Astrocyte (in vitro differentiated cells and primary cell): Measurements from ENCODE around the gene PYROXD2. TPM values are rescaled to one million over a fixed set of nuclear protein-coding genes. Genes with fewer than 3 reads are reported as not detected.

Experiments
- DNase-seq: peaks from one replicate; pipeline ENCODE4 v3.0.0-alpha.2; 2010; ENCODE audit warnings: low read depth
- FAIRE-seq: peaks from 2 replicates; lab custom pipeline; 2011; peaks lifted over from hg19 to GRCh38; lab: Jason Lieb, UNC
- H2AFZ ChIP-seq: 2 replicates; pipeline ENCODE4 v1.6.0; 2012; ENCODE audit warnings: low read depth, low read length, inconsistent platforms
- H3K27ac ChIP-seq: 2 replicates; pipeline ENCODE4 v1.5.1; 2011; ENCODE audit warnings: low read depth, low read length, inconsistent platforms
- H3K27me3 ChIP-seq: 2 replicates; pipeline ENCODE4 v1.6.0; 2011; ENCODE audit warnings: low read length, inconsistent platforms; ENCODE audit not compliant: insufficient read depth
- H3K36me3 ChIP-seq: 2 replicates; pipeline ENCODE4 v1.5.1; 2011; ENCODE audit warnings: low read length, inconsistent platforms; ENCODE audit not compliant: insufficient read depth
- H3K4me1 ChIP-seq: 2 replicates; pipeline ENCODE4 v1.5.1; 2011; ENCODE audit warnings: low read length, inconsistent platforms; ENCODE audit not compliant: insufficient read depth
- H3K4me2 ChIP-seq: 2 replicates; pipeline ENCODE4 v1.6.0; 2012; ENCODE audit warnings: low read length, inconsistent platforms
- H3K4me3 ChIP-seq: 2 replicates; pipeline ENCODE4 v1.5.1; 2011; ENCODE audit warnings: low read depth, mild to moderate bottlenecking, low read length, inconsistent platforms; ENCODE audit not compliant: insufficient read depth
- H3K79me2 ChIP-seq: 2 replicates; pipeline ENCODE4 v1.6.0; 2012; ENCODE audit warnings: mild to moderate bottlenecking, low read length, inconsistent platforms; ENCODE audit not compliant: insufficient read depth
- H3K9ac ChIP-seq: 2 replicates; pipeline ENCODE4 v1.6.0; 2012; ENCODE audit warnings: mild to moderate bottlenecking, low read length, inconsistent platforms
- H3K9me3 ChIP-seq: 2 replicates; pipeline ENCODE4 v1.5.1; 2012; ENCODE audit warnings: low read depth, mild to moderate bottlenecking, low read length, inconsistent platforms; ENCODE audit not compliant: insufficient read depth
- H4K20me1 ChIP-seq: 2 replicates; pipeline ENCODE4 v1.6.0; 2012; ENCODE audit warnings: low read length, inconsistent platforms; ENCODE audit not compliant: insufficient read depth
- H3K27ac Mint-ChIP-seq: one replicate; pipeline ENCODE4 v1.8.0; 2021; ENCODE audit warnings: mild to moderate bottlenecking, mixed read lengths; ENCODE audit not compliant: unreplicated experiment
- H3K27me3 Mint-ChIP-seq: one replicate; pipeline ENCODE4 v1.8.0; 2021; ENCODE audit warnings: low read depth, mixed read lengths; ENCODE audit not compliant: unreplicated experiment
- H3K36me3 Mint-ChIP-seq: one replicate; pipeline ENCODE4 v1.8.0; 2021; ENCODE audit warnings: low read depth, mixed read lengths; ENCODE audit not compliant: unreplicated experiment
- H3K4me1 Mint-ChIP-seq: one replicate; pipeline ENCODE4 v1.8.0; 2021; ENCODE audit warnings: low read depth, mixed read lengths; ENCODE audit not compliant: unreplicated experiment
- H3K4me3 Mint-ChIP-seq: one replicate; pipeline ENCODE4 v1.8.0; 2021; ENCODE audit warnings: mild to moderate bottlenecking, moderate library complexity, mixed read lengths; ENCODE audit not compliant: unreplicated experiment
- H3K9me3 Mint-ChIP-seq: one replicate; pipeline ENCODE4 v1.8.0; 2021; ENCODE audit warnings: mild to moderate bottlenecking, mixed read lengths; ENCODE audit not compliant: unreplicated experiment
- EZH2 ChIP-seq: IDR thresholded peaks from 2 replicates; pipeline ENCODE4 v1.6.1; 2012; ENCODE audit warnings: mild to moderate bottlenecking, low read length, inconsistent platforms; ENCODE audit not compliant: insufficient read depth
- total RNA-seq: library from RNA; stranded (reverse); gene quantifications from 2 replicates; pipeline ENCODE4 v1.2.1, GENCODE V29; 2021
- TF ChIP-seq, protein P1 (sequence below): IDR thresholded peaks from 2 replicates; pipeline ENCODE4 v1.5.1; 2011; ENCODE audit warnings: low read depth, mild to moderate bottlenecking, inconsistent platforms, low read length, moderate library complexity; ENCODE audit not compliant: insufficient read depth

PYROXD2 gene
- total RNA-seq, 1 donor from 2014 or later: 4.5 TPM

DNA sequence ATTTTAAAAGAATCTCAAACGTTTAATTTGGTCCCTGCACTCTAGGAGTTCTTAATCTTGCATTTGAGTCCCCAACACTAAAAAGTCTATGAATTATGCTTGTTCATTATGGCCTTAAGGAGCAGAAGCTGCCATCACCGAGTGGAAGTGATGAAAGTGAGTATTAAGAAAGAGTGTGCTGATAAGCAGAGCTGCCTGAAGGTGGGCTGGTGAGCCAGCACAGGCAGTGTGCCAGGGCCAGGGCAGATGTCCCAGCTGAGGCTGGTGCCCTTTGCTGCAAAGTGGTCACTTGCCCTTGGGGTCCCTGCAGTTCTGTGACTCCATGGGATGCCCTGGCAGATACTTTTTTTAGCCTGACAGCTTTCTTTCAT, 74.1 kb downstream of the PYROXD2 start:
- TF ChIP-seq, protein P1, sequence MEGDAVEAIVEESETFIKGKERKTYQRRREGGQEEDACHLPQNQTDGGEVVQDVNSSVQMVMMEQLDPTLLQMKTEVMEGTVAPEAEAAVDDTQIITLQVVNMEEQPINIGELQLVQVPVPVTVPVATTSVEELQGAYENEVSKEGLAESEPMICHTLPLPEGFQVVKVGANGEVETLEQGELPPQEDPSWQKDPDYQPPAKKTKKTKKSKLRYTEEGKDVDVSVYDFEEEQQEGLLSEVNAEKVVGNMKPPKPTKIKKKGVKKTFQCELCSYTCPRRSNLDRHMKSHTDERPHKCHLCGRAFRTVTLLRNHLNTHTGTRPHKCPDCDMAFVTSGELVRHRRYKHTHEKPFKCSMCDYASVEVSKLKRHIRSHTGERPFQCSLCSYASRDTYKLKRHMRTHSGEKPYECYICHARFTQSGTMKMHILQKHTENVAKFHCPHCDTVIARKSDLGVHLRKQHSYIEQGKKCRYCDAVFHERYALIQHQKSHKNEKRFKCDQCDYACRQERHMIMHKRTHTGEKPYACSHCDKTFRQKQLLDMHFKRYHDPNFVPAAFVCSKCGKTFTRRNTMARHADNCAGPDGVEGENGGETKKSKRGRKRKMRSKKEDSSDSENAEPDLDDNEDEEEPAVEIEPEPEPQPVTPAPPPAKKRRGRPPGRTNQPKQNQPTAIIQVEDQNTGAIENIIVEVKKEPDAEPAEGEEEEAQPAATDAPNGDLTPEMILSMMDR: no peak
- TF ChIP-seq EZH2: no peak
- H3K4me3 Mint-ChIP-seq: no peak overlapping the region
- H3K4me3 ChIP-seq: no peak overlapping the region
- no peaks in the 10 kb centered on the region for H3K36me3 ChIP-seq
- no peak overlapping the region for H3K9ac ChIP-seq
- peaks cover 2% of the 10 kb centered on the region for H3K27me3 Mint-ChIP-seq
- no peaks in the 10 kb centered on the region for H3K79me2 ChIP-seq
- no peaks in the 10 kb centered on the region for H3K36me3 Mint-ChIP-seq
- no peaks in the 10 kb centered on the region for H4K20me1 ChIP-seq
- no peak for FAIRE-seq
- H2AFZ ChIP-seq: no peak overlapping the region
- no peak for DNase-seq
- H3K27ac Mint-ChIP-seq: no peak overlapping the region
- peaks cover 3% of the 10 kb centered on the region for H3K9me3 Mint-ChIP-seq
- no peaks in the 10 kb centered on the region for H3K27me3 ChIP-seq
- no peak overlapping the region for H3K27ac ChIP-seq
- no peaks in the 10 kb centered on the region for H3K9me3 ChIP-seq
- peak overlapping the region; percentile 40 for H3K4me2 ChIP-seq
- peaks cover 16% of the 10 kb centered on the region for H3K4me1 ChIP-seq
- peaks cover 10% of the 10 kb centered on the region for H3K4me1 Mint-ChIP-seq

DNA sequence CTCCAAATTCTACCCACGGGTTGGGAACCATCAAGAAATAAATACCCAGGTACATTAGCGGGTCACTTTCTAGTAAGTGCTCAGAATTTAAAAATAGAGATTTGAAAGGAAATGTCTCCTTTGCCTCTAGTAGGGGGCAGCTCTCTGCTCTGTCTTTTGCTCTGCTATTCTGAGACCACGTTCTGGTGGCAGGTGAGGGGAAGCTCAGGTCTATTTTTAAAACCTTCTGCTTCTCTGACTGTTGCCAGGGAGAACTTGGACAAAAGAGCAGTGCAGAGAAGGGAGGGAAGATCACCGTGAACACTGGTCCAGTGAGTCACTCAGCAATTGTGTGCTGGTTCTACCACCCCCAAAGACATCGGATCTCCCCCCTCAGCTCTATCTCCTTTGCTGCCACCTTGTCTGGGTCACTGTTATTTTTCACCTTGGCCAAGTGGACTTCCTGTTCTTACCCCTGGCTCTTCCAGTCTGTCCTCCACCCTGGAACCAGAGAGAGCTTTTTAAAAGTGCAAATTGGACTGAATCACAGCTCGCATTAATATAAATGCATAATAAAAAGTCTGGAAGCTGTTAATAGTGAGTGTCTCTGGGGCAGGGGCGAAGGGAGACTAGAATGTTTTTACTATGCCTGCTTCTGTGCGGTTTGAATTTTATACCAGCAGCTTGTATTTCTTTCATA, 74.6 kb downstream of the PYROXD2 start:
- no peaks in the 10 kb centered on the region for H3K9me3 ChIP-seq
- H3K36me3 Mint-ChIP-seq: no peaks in the 10 kb centered on the region
- H3K4me3 ChIP-seq: no peak overlapping the region
- H3K79me2 ChIP-seq: no peaks in the 10 kb centered on the region
- H3K36me3 ChIP-seq: no peaks in the 10 kb centered on the region
- H3K4me1 ChIP-seq: peaks cover 16% of the 10 kb centered on the region
- TF ChIP-seq, protein P1: no peak
- TF ChIP-seq EZH2: no peak
- H3K27me3 ChIP-seq: no peaks in the 10 kb centered on the region
- H3K27me3 Mint-ChIP-seq: peaks cover 2% of the 10 kb centered on the region
- peak overlapping the region; percentile 40 for H3K4me2 ChIP-seq
- peaks cover 10% of the 10 kb centered on the region for H3K4me1 Mint-ChIP-seq
- FAIRE-seq: no peak
- H3K27ac ChIP-seq: no peak overlapping the region
- no peak overlapping the region for H3K9ac ChIP-seq
- no peak overlapping the region for H3K27ac Mint-ChIP-seq
- no peaks in the 10 kb centered on the region for H4K20me1 ChIP-seq
- H2AFZ ChIP-seq: peak overlapping the region; percentile 8
- H3K9me3 Mint-ChIP-seq: peaks cover 3% of the 10 kb centered on the region
- no peak overlapping the region for H3K4me3 Mint-ChIP-seq
- DNase-seq: peak; percentile 54

DNA sequence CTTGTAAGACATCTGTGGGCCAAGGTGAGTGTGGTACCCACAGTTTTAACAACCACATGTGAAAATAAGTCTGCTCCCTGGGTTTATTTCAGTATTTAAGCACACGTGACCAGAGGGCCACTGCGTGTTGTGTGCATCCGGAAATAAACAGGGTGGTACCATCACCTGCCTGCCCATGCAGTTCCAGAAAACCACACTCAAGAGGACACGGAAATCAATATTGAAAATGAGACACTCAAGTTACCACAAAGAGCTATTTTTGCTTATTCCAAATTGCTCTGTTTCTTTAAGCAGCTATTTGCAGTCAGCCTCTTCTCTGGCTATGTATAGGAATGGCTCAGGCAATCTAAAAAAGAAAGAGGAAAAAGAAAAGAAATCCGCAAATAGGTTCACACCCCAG, 75.2 kb downstream of the PYROXD2 start:
- no peak overlapping the region for H3K27ac ChIP-seq
- no peak overlapping the region for H2AFZ ChIP-seq
- no peak overlapping the region for H3K9ac ChIP-seq
- no peaks in the 10 kb centered on the region for H3K9me3 ChIP-seq
- no peaks in the 10 kb centered on the region for H4K20me1 ChIP-seq
- peak overlapping the region; percentile 40 for H3K4me2 ChIP-seq
- no peaks in the 10 kb centered on the region for H3K36me3 ChIP-seq
- H3K27me3 Mint-ChIP-seq: peaks cover 2% of the 10 kb centered on the region
- no peaks in the 10 kb centered on the region for H3K36me3 Mint-ChIP-seq
- H3K27ac Mint-ChIP-seq: no peak overlapping the region
- FAIRE-seq: no peak
- H3K9me3 Mint-ChIP-seq: peaks cover 3% of the 10 kb centered on the region
- no peaks in the 10 kb centered on the region for H3K79me2 ChIP-seq
- peaks cover 15% of the 10 kb centered on the region for H3K4me1 ChIP-seq
- no peak overlapping the region for H3K4me3 ChIP-seq
- TF ChIP-seq, protein P1: no peak
- no peak for TF ChIP-seq EZH2
- no peak overlapping the region for H3K4me3 Mint-ChIP-seq
- H3K27me3 ChIP-seq: no peaks in the 10 kb centered on the region
- DNase-seq: no peak
- H3K4me1 Mint-ChIP-seq: peaks cover 10% of the 10 kb centered on the region
